22Rv1 (cell line): Measurements from ENCODE around the gene KIF3B.

Experiments
- ZFX ChIP-seq: fragments of 450-650 bp; IDR thresholded peaks from 2 replicates; pipeline ENCODE4 v1.6.1; 2017; ENCODE audit warnings: antibody characterized with exemption, borderline replicate concordance
- TF ChIP-seq, protein P1 (sequence below): fragments of 450-650 bp; IDR thresholded peaks from 2 replicates; pipeline ENCODE4 v1.5.1; 2017; ENCODE audit warnings: mild to moderate bottlenecking

- TF ChIP-seq, protein P1, sequence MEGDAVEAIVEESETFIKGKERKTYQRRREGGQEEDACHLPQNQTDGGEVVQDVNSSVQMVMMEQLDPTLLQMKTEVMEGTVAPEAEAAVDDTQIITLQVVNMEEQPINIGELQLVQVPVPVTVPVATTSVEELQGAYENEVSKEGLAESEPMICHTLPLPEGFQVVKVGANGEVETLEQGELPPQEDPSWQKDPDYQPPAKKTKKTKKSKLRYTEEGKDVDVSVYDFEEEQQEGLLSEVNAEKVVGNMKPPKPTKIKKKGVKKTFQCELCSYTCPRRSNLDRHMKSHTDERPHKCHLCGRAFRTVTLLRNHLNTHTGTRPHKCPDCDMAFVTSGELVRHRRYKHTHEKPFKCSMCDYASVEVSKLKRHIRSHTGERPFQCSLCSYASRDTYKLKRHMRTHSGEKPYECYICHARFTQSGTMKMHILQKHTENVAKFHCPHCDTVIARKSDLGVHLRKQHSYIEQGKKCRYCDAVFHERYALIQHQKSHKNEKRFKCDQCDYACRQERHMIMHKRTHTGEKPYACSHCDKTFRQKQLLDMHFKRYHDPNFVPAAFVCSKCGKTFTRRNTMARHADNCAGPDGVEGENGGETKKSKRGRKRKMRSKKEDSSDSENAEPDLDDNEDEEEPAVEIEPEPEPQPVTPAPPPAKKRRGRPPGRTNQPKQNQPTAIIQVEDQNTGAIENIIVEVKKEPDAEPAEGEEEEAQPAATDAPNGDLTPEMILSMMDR, result no peak
- TF ChIP-seq ZFX, result no peak
Observed at GRCh38 chr20:32244150-32244823, 33.2 kb upstream of the KIF3B start.
